Posterior vena cava (tissue), 2 donors: ENCODE measurements around the gene PGM1. TPM values are rescaled to one million over a fixed set of nuclear protein-coding genes. Genes with fewer than 3 reads are reported as not detected.
"Not testable (repeated sequence)": the region's sequence is repeated elsewhere in the genome, so short reads cannot be mapped to it uniquely, and the experiment has no call there.

Experiments used
- DNase-seq: peaks from one replicate; pipeline ENCODE4 v3.0.0-alpha.2; 2020; ENCODE audit warnings: low spot score
- intact Hi-C, 2 donors: fragments of 100-400 bp; cut with DNase I; formaldehyde crosslinking; loops; one replicate each; pipeline versions ENCODE4 v1.14.1 to v1.14.2; 2022 to 2023
- long read RNA-seq, 2 donors: library from polyadenylated mRNA; unstranded; transcript quantifications; one replicate each; pipeline ENCODE4 v2.0.0, GENCODE V29; 2020 to 2021
- total RNA-seq, 2 donors: library from RNA; stranded (reverse); fragmentation: NEBNext Ultra II Directional; extraction: Animal tissue kit (Norgen Biotek cat#: 25700); gene quantifications; one replicate each; pipeline ENCODE4 v1.2.1, GENCODE V29; 2021
- donor health status: DM: yes; HTN: yes; CAD: no.
- donor health status: DM: yes; HTN: yes; CAD: no.

PGM1 gene
- total RNA-seq = 10 to 100 TPM; 36.0 to 48.5 TPM
- long read RNA-seq, donor 1, transcript PGM1-202 (11 exons, 2,472 nt) = major isoform, 35 of 40 reads
- long read RNA-seq, donor 1, partial matches to known transcripts = 3 of 40 reads
- long read RNA-seq, donor 1, other reads (novel, unspliced or antisense) = 2 of 40 reads
- long read RNA-seq, donor 2, transcript PGM1-202 (11 exons, 2,472 nt) = major isoform, 200 of 223 reads
- long read RNA-seq, donor 2, partial matches to known transcripts = 16 of 223 reads
- long read RNA-seq, donor 2, other reads (novel, unspliced or antisense) = 6 of 223 reads

DNA sequence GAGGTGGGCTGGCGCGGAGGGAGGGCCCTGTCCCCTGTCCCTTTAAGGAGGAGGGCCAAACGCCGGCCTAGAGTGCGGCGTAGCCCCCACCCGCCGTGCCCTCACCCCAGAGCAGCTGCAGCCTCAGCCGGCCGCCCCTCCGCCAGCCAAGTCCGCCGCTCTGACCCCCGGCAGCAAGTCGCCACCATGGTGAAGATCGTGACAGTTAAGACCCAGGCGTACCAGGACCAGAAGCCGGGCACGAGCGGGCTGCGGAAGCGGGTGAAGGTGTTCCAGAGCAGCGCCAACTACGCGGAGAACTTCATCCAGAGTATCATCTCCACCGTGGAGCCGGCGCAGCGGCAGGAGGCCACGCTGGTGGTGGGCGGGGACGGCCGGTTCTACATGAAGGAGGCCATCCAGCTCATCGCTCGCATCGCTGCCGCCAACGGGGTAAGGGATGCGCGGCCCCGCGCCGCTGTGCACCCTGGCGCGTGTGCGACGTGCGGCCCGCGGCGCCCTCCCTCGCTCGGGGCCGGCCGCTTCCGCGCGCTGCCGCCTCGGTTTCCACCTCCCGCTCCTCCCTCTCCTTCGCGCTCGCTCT is at the start of gene PGM1:
Gene PGM1 (plus strand): TSS at position 109 of the 583 bp plus-strand sequence. CDS start 78 bp downstream, at position 187.
- DNase-seq = peak; percentile 93
- intact Hi-C loops = no loop called here

DNA sequence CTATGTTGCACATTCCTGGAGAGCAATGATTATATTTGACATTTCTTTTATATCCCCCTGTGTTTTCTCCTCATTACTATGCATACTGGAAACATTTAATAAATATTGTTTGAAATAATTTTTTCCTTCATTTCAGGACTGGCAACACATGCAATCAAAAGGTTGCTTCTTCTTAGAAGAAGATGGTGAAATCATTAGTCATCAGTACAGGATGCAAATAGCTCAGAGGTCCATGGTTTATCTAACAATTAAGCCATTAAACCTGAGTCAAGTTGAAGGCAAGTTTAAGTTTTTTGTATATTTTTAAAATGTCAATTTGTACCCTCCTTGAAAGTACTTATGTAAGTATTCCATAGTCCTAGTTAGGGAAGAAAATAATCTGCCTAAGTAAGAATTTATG is 47.4 kb upstream of the PGM1 start:
- DNase-seq = no peak
- intact Hi-C loops = no loop called here

DNA sequence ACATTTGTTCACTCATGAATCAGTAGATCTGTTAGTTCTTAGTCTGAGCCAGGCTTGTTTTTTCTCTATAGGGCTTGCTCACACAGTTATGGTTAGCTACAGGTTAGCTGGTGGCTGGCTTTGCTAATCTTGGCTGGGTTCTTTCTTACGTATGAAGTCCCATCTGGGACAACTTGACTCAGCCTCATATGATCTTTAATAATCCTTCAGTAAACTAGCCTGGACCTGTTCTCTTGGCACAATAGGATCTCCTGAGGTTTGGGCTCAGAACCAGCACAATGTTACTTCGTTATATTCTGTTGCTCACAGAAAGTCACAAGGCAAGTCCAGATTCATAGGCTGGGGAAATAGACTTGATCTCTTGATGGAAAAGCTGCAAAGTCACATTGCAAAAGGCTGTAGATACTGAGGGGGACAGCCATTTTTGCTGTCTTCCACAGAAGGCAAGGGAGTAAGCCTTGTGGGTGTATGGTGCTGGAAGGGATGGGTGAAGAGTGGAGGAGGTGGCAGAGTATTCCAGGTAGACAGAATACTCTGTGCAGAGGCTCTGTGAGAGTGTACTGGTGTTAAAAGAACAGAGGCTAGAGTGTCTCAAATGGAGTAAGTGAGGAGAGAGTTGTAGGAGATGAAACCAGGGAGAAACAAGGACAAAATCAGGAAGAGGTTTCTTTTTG is 45.5 kb upstream of the PGM1 start:
- no peak for DNase-seq
- intact Hi-C loops = no loop called here

DNA sequence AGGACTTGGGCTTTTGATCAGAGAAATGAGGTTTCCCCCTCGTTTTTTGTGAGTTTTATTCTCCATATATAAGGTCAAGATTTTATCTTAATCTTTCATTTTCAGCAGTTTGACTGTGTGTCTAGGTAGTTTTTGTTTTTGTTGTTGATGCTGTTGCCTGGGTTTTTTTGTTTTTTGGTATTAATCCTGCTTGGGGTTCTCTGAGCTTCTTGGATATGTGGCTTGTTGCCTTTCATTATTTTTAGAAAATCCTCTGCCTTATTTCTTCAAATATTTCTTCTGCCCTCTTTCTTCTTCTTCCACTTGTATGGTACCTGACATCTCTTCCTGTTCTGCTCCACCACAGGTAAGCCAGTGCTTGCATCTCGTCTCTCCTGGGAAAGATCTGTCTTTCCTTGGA is 44.9 kb upstream of the PGM1 start:
- intact Hi-C loops = no loop called here
- no peak for DNase-seq

DNA sequence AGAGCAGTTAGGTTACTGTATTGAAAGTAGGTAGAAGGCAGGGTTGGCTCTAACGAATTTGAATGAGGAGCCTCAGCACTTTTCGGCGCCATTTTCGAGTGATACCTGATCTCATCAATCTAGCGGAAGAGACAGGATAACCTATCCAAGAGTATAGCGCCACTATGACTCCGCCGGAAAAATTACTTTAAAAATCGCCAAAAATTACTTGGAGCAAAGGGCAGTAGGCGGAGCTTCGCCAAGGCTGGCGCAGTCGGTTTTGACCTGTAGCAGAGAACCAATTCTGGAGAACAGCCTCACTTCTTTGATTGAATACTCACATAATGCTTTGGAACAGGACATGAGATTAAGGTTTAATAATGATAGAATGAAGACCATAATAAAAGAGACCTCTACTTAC is 44.3 kb upstream of the PGM1 start:
- no peak for DNase-seq
- intact Hi-C loops = no loop called here

DNA sequence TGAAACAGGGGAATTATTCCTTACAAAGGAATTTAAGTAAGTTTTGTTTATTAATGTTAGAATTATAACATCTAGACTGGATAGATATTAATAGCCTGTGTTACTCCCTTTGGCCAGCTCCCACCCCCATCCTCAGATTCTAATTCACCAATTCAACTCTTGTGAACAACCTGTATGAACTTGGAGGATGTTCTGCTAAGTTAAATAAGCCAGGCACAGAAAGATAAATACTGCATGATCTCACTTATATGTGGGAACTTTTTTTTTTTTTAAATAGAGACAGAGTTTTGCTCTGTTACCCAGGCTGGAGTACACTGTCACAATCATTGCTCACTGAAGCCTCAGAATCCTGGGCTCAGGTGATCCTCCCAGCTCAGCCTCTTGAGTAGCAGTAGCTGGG is 37.7 kb upstream of the PGM1 start:
- no peak for DNase-seq
- intact Hi-C loops = no loop called here

DNA sequence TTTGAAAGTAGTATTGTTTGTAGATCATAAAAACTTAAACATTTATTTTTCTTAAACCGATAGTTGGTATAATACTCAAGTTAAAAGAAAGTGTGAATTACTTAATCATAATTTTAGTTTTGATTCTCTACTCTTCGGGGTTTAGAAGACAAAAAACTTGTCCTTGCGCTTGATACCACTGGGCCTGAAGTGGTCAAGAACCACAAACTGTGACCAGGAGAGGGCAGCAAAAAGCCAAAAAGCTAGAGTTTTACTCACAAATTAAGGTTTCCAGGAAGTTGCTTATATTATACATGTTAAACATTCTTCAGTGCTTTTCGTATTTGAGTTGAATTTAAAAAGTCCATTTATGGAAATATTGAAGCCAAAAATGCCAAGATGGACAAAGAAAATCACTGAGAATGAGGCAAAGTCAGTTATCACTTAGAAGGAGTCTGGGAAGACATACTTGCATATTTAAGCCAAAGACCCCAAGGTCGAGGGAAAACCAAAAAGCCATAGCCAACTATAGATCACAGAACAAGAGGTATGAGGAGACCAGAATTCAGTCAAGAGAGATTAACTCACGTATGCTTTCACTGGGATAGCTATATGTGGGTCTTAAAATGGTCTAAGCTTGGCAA is 35.7 kb upstream of the PGM1 start:
- no peak for DNase-seq
- intact Hi-C loops = no loop called here

DNA sequence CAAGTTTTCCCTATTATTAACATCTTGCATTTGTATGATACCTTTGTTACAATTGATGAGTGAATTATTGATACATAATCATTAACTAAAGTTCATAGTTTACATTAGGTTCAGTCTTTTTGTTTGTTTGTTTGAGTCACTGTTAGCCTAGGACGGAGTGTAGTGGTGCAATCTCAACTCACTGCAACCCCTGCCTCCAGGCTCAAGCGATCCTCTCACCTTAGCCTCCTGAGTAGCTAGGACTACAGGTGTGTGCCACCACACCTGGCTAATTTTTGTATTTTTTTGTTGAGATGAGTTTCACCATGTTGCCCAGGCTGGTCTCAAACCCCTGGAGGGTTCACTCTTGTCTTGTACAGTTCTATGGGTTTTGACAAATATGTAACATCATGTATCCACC is 33.9 kb upstream of the PGM1 start:
- intact Hi-C loops = no loop called here
- DNase-seq = no peak

DNA sequence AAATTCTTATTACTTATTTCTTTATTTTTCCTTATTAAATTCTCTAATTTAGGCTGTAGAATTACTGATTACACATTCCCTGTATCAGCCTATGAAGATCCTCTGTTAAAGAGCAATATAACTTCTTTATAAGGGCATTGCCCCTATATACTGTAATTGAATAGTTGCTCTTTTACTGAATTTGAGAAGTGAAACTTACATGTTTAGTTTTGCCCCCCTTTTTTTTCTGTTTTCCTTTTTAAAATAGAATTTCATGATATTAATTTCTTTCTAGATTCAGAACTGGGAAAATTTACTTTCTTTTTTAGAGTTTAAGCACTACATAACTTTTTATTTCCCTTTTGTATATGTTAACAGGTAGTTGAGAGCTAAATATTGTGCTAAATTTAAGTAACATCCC is 29.5 kb upstream of the PGM1 start:
- intact Hi-C loops = no loop called here
- no peak for DNase-seq

DNA sequence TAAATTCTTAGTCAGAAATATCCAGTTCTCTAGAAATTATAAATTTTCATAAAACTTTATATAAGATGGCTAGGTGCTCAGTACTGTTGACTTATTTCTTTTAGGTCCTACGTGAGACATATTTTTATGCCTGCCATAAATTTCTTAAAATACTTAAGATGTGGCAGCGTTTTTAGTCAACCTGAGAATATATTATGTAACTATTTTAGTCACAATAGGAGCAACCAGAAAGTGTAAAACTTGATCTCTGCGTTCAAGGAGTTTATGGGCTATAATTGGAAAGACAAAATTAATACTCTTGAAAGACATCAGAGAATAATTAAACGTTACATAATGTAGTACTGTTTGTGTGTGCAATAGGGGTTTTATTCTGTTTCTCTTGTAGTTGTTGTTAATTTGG is 24.1 kb upstream of the PGM1 start:
- intact Hi-C loops = no loop called here

DNA sequence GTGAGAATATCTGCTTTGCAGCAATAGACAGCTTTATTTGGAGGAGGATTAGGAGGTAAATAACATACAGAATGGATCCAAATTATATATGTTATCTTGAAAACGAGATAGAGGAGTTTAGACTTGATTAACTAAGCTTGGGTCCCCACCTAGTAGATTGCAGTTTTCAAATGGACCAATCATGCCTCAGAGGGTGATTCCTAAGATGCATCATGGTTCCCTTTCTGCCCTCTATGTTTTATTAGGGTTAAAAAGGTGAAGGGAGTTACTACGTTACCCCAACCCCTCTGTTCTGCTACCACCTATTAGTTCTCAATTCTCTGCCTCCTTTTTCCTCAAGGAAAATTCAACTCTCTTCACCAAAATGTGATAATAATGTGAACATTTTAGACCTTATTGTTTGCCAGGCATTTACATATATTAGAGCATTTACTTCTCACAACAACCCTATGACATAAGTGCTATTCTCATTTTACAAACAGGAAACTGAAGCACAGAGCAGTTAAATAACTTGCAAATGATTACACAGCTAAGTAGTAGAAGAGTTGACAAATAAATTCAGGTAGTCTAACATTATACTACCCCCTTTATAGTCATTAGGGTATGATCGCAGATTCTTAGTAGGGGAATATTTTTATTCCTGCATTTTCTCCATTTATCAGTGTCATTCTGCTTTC is 23.4 kb upstream of the PGM1 start:
- intact Hi-C loops = loop anchor here in 1 of 2 donors (10.0 kb wide), 1 partner anchor 675 kb away; no protein-coding TSS in a partner anchor
- DNase-seq = no peak

More for the DNA sequence above, 24.1 kb upstream of the PGM1 start:
- DNase-seq = no peak

DNA sequence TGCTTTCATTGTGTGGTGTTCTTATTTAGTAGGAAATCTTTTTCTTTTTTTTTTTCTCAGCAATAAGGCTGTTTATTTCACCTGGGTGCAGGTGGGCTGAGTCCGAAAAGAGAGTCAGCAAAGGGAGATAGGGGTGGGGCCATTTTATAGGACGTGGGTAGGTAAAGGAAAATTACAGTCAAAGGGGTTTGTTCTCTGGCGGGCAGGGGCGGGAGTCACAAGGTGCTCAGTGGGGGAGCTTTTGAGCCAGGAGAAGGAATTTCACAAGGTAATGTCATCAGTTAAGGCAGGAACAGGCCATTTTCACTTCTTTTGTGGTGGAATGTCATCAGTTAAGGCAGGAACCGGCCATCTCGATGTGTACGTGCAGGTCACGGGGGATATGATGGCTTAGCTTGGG is 20.5 kb upstream of the PGM1 start:
- DNase-seq = not testable (repeated sequence)
- intact Hi-C loops = loop anchor here in 1 of 2 donors (10.0 kb wide), 1 partner anchor 672 kb away; no protein-coding TSS in a partner anchor

DNA sequence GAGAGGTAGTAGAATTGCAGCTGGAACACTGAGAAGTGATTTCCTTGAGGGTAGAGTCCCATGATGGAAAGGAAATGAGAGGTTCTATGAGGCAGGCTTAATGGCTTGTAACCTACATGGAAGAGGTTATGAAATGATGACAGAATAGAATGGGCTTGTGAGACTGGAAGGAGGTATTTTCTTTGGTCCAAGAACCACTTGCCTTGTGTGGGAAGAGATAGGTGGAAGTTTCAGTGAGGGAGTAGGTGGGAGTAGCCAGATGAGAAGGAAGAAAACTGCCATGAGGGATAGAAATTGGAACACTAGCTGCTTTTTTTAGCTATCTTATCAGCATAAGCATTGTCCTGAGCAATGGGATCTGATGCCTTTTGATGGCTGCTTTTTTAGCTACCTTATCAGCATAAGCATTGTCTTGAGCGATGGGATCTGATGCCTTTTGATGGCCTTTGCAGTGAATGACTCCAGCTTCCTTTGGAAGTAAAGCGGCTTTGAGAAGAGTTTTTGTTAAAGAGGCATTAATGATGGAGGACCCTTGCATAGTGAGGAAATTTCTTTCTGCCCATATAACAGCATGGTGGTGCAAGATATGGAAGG is 18.9 kb upstream of the PGM1 start:
- DNase-seq = not testable (repeated sequence)
- intact Hi-C loops = loop anchor here in 1 of 2 donors (10.0 kb wide), 1 partner anchor 671 kb away; no protein-coding TSS in a partner anchor

DNA sequence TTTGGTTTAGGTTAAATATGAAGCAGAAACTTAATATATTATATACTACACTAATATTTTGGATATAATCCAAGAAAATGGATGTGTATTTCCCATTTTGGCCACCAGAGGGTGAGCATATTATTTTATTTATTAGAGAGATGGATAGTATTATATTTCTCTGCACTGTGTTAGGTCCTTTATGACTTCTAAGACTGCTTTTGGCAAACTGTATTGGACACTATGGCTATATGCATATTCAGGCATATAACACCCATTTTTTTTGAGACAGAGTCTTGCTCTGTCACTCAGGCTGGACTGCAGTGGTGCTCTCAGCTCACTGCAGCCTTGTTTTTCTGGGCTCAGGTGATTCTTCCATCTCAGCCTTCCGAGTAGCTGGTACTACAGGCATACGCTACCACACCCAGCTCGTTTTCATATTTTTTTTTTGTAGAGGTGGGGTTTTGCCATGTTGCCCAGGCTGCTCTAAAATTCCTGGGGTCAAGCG is 17.8 kb upstream of the PGM1 start:
- no peak for DNase-seq
- intact Hi-C loops = loop anchor here in 1 of 2 donors (10.0 kb wide), 1 partner anchor 669 kb away; no protein-coding TSS in a partner anchor

DNA sequence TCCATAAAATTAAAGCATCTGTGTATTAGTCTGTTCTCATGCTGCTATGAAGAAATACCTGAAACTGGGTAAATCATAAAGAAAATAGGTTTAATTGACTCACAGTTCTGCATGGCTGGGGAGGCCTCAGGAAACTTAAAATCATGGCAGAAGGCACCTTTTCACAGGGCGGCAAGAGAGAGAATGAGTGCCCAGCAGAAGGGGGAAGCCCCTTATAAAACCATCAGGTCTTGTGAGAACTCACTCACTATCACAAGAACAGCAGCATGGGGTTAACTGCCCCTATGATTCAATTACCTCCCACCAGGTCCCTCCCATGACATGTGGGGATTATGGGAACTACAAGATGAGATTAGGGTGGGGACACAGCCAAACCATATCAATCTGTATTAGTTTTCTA is 6.9 kb upstream of the PGM1 start:
- DNase-seq, intact Hi-C loops: not testable (repeated sequence)

DNA sequence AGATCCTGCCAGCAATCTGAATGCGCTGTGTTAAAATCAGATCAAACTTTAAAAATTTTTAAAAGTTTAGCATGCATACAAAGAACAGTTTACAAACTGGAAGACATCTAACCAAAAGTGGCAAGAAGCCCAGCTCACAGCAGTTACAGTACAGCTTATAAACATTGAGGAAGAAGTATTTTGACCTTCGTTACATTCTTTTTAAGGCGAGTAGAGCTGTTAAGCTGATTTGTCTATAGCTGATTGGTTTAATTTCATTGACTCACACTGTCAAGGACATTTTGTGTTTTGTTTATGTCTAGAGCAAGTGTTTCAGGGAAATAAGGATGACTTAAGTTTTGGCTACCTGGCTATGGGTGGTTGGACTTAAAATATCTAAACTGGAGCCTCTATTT is 3.0 kb upstream of the PGM1 start:
- intact Hi-C loops = no loop called here
- no peak for DNase-seq

DNA sequence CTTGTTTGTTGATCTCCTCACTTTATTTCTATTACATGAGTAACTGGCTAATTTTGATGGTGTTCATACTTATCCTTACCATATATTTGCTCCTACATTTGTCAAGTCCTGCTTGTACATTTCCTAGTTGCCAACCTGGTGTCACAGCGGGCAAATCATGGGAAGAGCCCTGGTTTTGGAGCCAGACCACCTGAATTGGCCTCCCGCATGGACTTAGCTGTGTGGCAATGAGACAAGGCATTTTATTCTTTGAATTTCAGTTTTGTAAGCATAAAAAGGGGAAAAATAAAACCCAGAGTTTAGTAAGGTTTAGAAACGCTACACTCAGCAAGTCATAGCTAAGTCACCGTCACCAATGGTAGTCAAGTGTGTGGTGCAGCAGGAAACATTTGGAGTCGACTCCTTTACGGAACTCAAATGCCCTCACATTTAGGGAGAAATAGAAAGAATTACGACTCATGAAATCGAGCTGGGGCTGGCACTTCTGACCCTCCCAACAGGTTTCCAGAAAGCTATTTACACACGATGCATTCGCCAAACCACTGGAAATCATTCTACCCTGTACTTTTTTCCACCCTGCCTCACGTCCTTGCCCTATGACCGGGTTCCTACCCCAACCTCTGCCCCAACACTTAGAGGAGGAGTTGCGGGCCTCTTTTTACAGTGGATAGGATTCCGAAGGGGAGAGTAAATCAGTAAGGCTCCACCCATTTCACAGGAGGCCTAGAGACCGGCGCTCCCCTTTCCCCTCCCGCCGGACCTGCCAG is 492 bp upstream of the PGM1 start:
- intact Hi-C loops = no loop called here
- DNase-seq = no peak

DNA sequence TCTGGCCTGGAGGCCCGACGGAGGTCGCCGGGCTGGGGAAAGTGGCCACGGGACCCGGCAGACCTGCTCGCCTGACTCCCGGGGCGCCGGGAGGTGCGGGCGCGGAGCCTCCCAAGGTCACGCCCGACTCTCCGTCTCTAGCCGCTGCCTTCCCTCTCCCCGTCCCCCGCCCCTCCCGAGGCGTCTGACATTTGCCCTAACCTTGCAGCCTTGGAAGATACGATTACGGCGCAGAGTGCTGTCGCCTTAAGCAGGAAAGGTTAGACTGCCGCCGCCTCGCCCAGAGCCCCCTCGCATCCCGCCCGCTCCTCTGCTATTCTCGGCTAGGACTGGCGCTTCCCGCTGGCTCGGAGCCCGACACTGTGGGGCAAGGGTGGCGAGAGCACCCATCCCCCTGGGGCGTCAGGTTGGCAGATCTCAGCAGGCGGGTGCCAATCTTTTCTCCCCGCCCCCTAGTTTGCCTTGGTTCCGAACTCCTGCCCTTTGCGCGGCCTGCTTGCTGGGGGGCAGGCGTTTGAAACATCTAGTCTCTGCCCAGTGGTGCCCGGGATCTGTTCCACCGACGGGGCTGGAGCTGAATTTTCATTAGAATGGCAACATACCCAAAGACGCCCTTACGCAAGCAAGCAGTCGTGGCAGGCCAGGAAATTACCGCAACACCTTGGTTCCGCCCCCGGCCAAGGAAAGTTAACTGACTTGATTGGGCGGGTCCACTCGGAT is 835 bp downstream of the PGM1 start:
- peak; percentile 87 for DNase-seq
- intact Hi-C loops = no loop called here
